Suppressor macrophage treated with lipopolysaccharide for 4 hours (primary cell): ENCODE data around the gene PRXL2B.

Experiments used
- DNase-seq: peaks from one replicate; pipeline ENCODE4 v3.0.0-alpha.2; 2020

The PRXL2B gene

GRCh38 chr1:2639607-2640521 is 53.3 kb downstream of the PRXL2B start:
- DNase-seq, result no peak

GRCh38 chr1:2640626-2641025 is 54.0 kb downstream of the PRXL2B start:
- DNase-seq, result no peak
